Keratinocyte (primary cell): ENCODE data around the gene TNFAIP6.

Experiments used
- CTCF ChIP-seq, 3 experiments: IDR thresholded peaks in 1 of 3; conservative IDR thresholded peaks in 1 of 3; optimal IDR thresholded peaks in 1 of 3; 2 replicates in 2 of 3; 3 replicates in 1 of 3; pipeline versions ENCODE3 to v1.5.1; 2011; ENCODE audit warnings: low read length in 3 of 3, mild to moderate bottlenecking in 3 of 3, moderate library complexity in 2 of 3, control low read depth in 1 of 3, inconsistent platforms in 1 of 3; ENCODE audit not compliant: insufficient read depth in 2 of 3; ENCODE audit errors: extremely low read depth in 1 of 3
- EZH2 ChIP-seq: IDR thresholded peaks from one replicate; pipeline ENCODE4 v1.6.1; 2012; ENCODE audit warnings: inconsistent platforms, mild to moderate bottlenecking, low read length, moderate library complexity

- TF ChIP-seq CTCF (optimal IDR thresholded peaks at IDR 0.05 in 1 of 3, IDR thresholded peaks at IDR 0.05 in 1 of 3, conservative IDR thresholded peaks at IDR 0.05 in 1 of 3; ENCODE audit: extremely low read depth in 1 of 3, insufficient read depth in 2 of 3, low read length in 3 of 3) (no peak), EZH2 (no peak)
Observed at GRCh38 chr2:151403914-151404313, 46.5 kb downstream of the TNFAIP6 start.
